Measurements from ENCODE around the gene GPC5.

The GPC5 gene

GRCh38 chr13:91978571-91978970, 580.1 kb downstream of the GPC5 start:
- DNase-seq (ENCODE audit: low spot score): no peak

- DNase-seq (ENCODE audit: low spot score): no peak
Observed at GRCh38 chr13:91986761-91987483, 588.5 kb downstream of the GPC5 start.

- no peak for DNase-seq (ENCODE audit: low spot score)
Observed at GRCh38 chr13:91988331-91988730, 589.9 kb downstream of the GPC5 start.

GRCh38 chr13:92012787-92013186, 614.4 kb downstream of the GPC5 start:
- no peak for DNase-seq (ENCODE audit: low spot score)

GRCh38 chr13:92017737-92018136, 619.3 kb downstream of the GPC5 start:
- no peak for DNase-seq (ENCODE audit: low spot score)

GRCh38 chr13:92028695-92029094, 630.3 kb downstream of the GPC5 start:
- no peak for DNase-seq (ENCODE audit: low spot score)

GRCh38 chr13:92029641-92030040, 631.2 kb downstream of the GPC5 start:
- DNase-seq (ENCODE audit: low spot score): no peak

- no peak for DNase-seq (ENCODE audit: low spot score)
Observed at GRCh38 chr13:92038905-92039304, 640.5 kb downstream of the GPC5 start.

- no peak for DNase-seq (ENCODE audit: low spot score)
Observed at GRCh38 chr13:92042522-92042921, 644.1 kb downstream of the GPC5 start.

- DNase-seq (ENCODE audit: low spot score): no peak
Observed at GRCh38 chr13:92044351-92044750, 645.9 kb downstream of the GPC5 start.

- no peak for DNase-seq (ENCODE audit: low spot score)
Observed at GRCh38 chr13:92054389-92054788, 656.0 kb downstream of the GPC5 start.

GRCh38 chr13:92074658-92075057, 676.2 kb downstream of the GPC5 start:
- DNase-seq (ENCODE audit: low spot score): peak; percentile 21

GRCh38 chr13:92097337-92097903, 699.0 kb downstream of the GPC5 start:
- DNase-seq (ENCODE audit: low spot score): no peak

GRCh38 chr13:92101801-92102200, 703.4 kb downstream of the GPC5 start:
- DNase-seq (ENCODE audit: low spot score): no peak

- DNase-seq (ENCODE audit: low spot score): peak; percentile 1
Observed at GRCh38 chr13:92103689-92104153, 705.3 kb downstream of the GPC5 start.

GRCh38 chr13:92122186-92122853, 723.9 kb downstream of the GPC5 start:
- no peak for DNase-seq (ENCODE audit: low spot score)

- DNase-seq (ENCODE audit: low spot score): no peak
Observed at GRCh38 chr13:92126399-92126798, 728.0 kb downstream of the GPC5 start.

GRCh38 chr13:92135509-92135908, 737.1 kb downstream of the GPC5 start:
- no peak for DNase-seq (ENCODE audit: low spot score)

GRCh38 chr13:92136449-92137155, 738.2 kb downstream of the GPC5 start:
- DNase-seq (ENCODE audit: low spot score): peak; percentile 61

GRCh38 chr13:92137520-92137919, 739.1 kb downstream of the GPC5 start:
- DNase-seq (ENCODE audit: low spot score): peak; percentile 62

GRCh38 chr13:92143766-92144165, 745.3 kb downstream of the GPC5 start:
- no peak for DNase-seq (ENCODE audit: low spot score)

GRCh38 chr13:92150606-92151005, 752.2 kb downstream of the GPC5 start:
- DNase-seq (ENCODE audit: low spot score): no peak

- peak; percentile 49 for DNase-seq (ENCODE audit: low spot score)
Observed at GRCh38 chr13:92158346-92158745, 759.9 kb downstream of the GPC5 start.

All from kidney tubule cell (primary cell).